HCT116 (cell line): ENCODE measurements around the gene FAM76B.

Source experiments
- ATF3 ChIP-seq: IDR thresholded peaks from 2 replicates; pipeline ENCODE4 v1.6.1; 2012
- CEBPB ChIP-seq: IDR thresholded peaks from 2 replicates; pipeline ENCODE4 v1.6.1; 2012; ENCODE audit warnings: low read depth
- CTCF ChIP-seq, 3 experiments: fragments of 200-600 bp in 1 of 3; sonication (generic) in 1 of 3; IDR thresholded peaks in 2 of 3; conservative IDR thresholded peaks in 1 of 3; 2 replicates each; pipeline ENCODE4 v1.5.1; 2012 to 2017; ENCODE audit warnings: low read depth in 2 of 3, low read length in 2 of 3, antibody characterized with exemption in 1 of 3, borderline replicate concordance in 1 of 3, control low read depth in 1 of 3, mild to moderate bottlenecking in 1 of 3, mixed read lengths in 1 of 3, mixed run types in 1 of 3, moderate library complexity in 1 of 3; ENCODE audit not compliant: insufficient read depth in 1 of 3
- ELF1 ChIP-seq: IDR thresholded peaks from 2 replicates; pipeline ENCODE4 v1.6.1; 2012; ENCODE audit warnings: low read depth, borderline replicate concordance
- POLR2AphosphoS5 ChIP-seq: IDR thresholded peaks from 2 replicates; pipeline ENCODE4 v1.6.1; 2011; ENCODE audit warnings: mild to moderate bottlenecking, low read depth, low read length, moderate library complexity
- RAD21 ChIP-seq: IDR thresholded peaks from 2 replicates; pipeline ENCODE4 v1.6.1; 2012; ENCODE audit warnings: low read depth, mild to moderate bottlenecking
- REST ChIP-seq: IDR thresholded peaks from 2 replicates; pipeline ENCODE4 v1.6.1; 2012; ENCODE audit warnings: low read depth
- SP1 ChIP-seq: IDR thresholded peaks from 2 replicates; pipeline ENCODE4 v1.6.1; 2012; ENCODE audit warnings: low read depth
- ZBTB33 ChIP-seq: IDR thresholded peaks from 2 replicates; pipeline ENCODE4 v1.6.1; 2011; ENCODE audit warnings: mild to moderate bottlenecking, low read length, moderate library complexity; ENCODE audit not compliant: insufficient replicate concordance; ENCODE audit errors: extremely low read depth
- ZNF274 ChIP-seq: fragments of 200-500 bp; sonication (Bioruptor generic); IDR thresholded peaks from 2 replicates; pipeline ENCODE4 v1.6.1; 2014; ENCODE audit warnings: mild to moderate bottlenecking, low read depth, low read length, inconsistent platforms

DNA sequence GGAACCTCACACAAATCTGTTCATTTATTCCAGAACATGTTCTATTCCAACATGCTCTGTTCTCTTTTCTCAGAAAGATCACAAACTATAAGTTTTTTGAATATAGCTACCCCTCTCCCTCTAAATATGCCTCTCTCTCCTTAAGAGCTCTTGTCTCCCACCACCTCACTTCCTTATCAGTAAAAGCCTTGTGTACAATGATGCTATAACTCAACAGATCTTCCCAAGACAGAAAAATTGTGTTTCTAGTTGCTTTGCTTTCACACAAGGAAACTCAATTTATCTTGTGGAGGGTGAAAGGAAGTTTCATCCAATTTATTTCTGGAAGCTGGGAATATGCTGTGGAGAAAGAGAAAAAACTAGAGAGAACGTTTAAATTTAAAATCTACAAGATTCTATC, 64.4 kb downstream of the FAM76B start:
- TF ChIP-seq ATF3 (no peak), POLR2AphosphoS5 (no peak), CTCF (IDR thresholded peaks at IDR 0.05 in 2 of 3, conservative IDR thresholded peaks at IDR 0.05 in 1 of 3; ENCODE audit: borderline replicate concordance in 1 of 3, insufficient read depth in 1 of 3, low read depth in 2 of 3, low read length in 2 of 3) (no peak), CEBPB (no peak), SP1 (no peak), RAD21 (no peak), ZNF274 (no peak), ZBTB33 (no peak), ELF1 (no peak), REST (no peak)
